Measurements from ENCODE around the gene MAPK13.

The MAPK13 gene

GRCh38 chr6:36119209-36119608, 11.1 kb upstream of the MAPK13 start:
- H3K4me3 ChIP-seq (ENCODE audit: control insufficient read depth, low read depth, low read length), result no peak overlapping the region
- DNase-seq (ENCODE audit: low read depth), result no peak
- no peak for TF ChIP-seq CTCF (conservative IDR thresholded peaks at IDR 0.05; ENCODE audit: control insufficient read depth, insufficient read depth, low read depth, low read length)

GRCh38 chr6:36120018-36120417, 10.3 kb upstream of the MAPK13 start:
- H3K4me3 ChIP-seq (ENCODE audit: control insufficient read depth, low read depth, low read length), result no peak overlapping the region
- no peak for DNase-seq (ENCODE audit: low read depth)
- no peak for TF ChIP-seq CTCF (conservative IDR thresholded peaks at IDR 0.05; ENCODE audit: control insufficient read depth, insufficient read depth, low read depth, low read length)

- no peak for DNase-seq (ENCODE audit: low read depth)
- TF ChIP-seq CTCF (conservative IDR thresholded peaks at IDR 0.05; ENCODE audit: control insufficient read depth, insufficient read depth, low read depth, low read length), result no peak
- no peak overlapping the region for H3K4me3 ChIP-seq (ENCODE audit: control insufficient read depth, low read depth, low read length)
These were observed 9.8 kb upstream of the MAPK13 start for GRCh38 chr6:36120539-36120938.

- H3K4me3 ChIP-seq (ENCODE audit: control insufficient read depth, low read depth, low read length), result no peak overlapping the region
These were observed 9.1 kb upstream of the MAPK13 start for GRCh38 chr6:36120979-36121786.

GRCh38 chr6:36121787-36122494, 8.4 kb upstream of the MAPK13 start:
- no peak overlapping the region for H3K4me3 ChIP-seq (ENCODE audit: control insufficient read depth, low read depth, low read length)
- DNase-seq (ENCODE audit: low read depth), result no peak
- TF ChIP-seq CTCF (conservative IDR thresholded peaks at IDR 0.05; ENCODE audit: control insufficient read depth, insufficient read depth, low read depth, low read length), result no peak

More at GRCh38 chr6:36120979-36121786, 9.1 kb upstream of the MAPK13 start:
- no peak for TF ChIP-seq CTCF (conservative IDR thresholded peaks at IDR 0.05; ENCODE audit: control insufficient read depth, insufficient read depth, low read depth, low read length)
- DNase-seq (ENCODE audit: low read depth), result peak; percentile 47

- no peak for TF ChIP-seq CTCF (conservative IDR thresholded peaks at IDR 0.05; ENCODE audit: control insufficient read depth, insufficient read depth, low read depth, low read length)
- no peak for DNase-seq (ENCODE audit: low read depth)
- H3K4me3 ChIP-seq (ENCODE audit: control insufficient read depth, low read depth, low read length), result no peak overlapping the region
These were observed 7.6 kb upstream of the MAPK13 start for GRCh38 chr6:36122495-36123269.
